ENCODE results near the gene DACH1.

The DACH1 gene

GRCh38 chr13:71869274-71869673 is 2.3 kb upstream of the DACH1 start:
- TF ChIP-seq CTCF (IDR thresholded peaks at IDR 0.05; ENCODE audit: low read depth, low read length), result no peak
- DNase-seq (ENCODE audit: low read depth in 2 of 2), result no peak
- no peak overlapping the region for H3K4me3 ChIP-seq (replicated peaks in 1 of 2; ENCODE audit: low read depth in 2 of 2, low read length in 2 of 2)

- no peak for TF ChIP-seq CTCF (IDR thresholded peaks at IDR 0.05; ENCODE audit: low read depth, low read length)
- peak in 1 of 2 donors; percentile 13 for DNase-seq (ENCODE audit: low read depth in 2 of 2)
- H3K4me3 ChIP-seq (replicated peaks in 1 of 2; ENCODE audit: low read depth in 2 of 2, low read length in 2 of 2), result peak overlapping the region; percentile 50 to 55
Measured at GRCh38 chr13:71866335-71867130, 471 bp downstream of the DACH1 start.

- peak overlapping the region; percentile 38 to 45 for H3K4me3 ChIP-seq (replicated peaks in 1 of 2; ENCODE audit: low read depth in 2 of 2, low read length in 2 of 2)
- no peak for TF ChIP-seq CTCF (IDR thresholded peaks at IDR 0.05; ENCODE audit: low read depth, low read length)
- DNase-seq (ENCODE audit: low read depth in 2 of 2), result peak; percentile 9 to 10
Measured at GRCh38 chr13:71865874-71866334, 1.1 kb downstream of the DACH1 start.

- peak in 1 of 2 donors; percentile 24 for DNase-seq (ENCODE audit: low read depth in 2 of 2)
- peak overlapping the region; percentile 38 to 45 for H3K4me3 ChIP-seq (replicated peaks in 1 of 2; ENCODE audit: low read depth in 2 of 2, low read length in 2 of 2)
- TF ChIP-seq CTCF (IDR thresholded peaks at IDR 0.05; ENCODE audit: low read depth, low read length), result no peak
Measured at GRCh38 chr13:71864986-71865873, 1.8 kb downstream of the DACH1 start.

- TF ChIP-seq CTCF (IDR thresholded peaks at IDR 0.05; ENCODE audit: low read depth, low read length), result no peak
- peak overlapping the region; percentile 36 to 45 for H3K4me3 ChIP-seq (replicated peaks in 1 of 2; ENCODE audit: low read depth in 2 of 2, low read length in 2 of 2)
- DNase-seq (ENCODE audit: low read depth in 2 of 2), result peak; percentile 3 to 14
Measured at GRCh38 chr13:71864094-71864985, 2.7 kb downstream of the DACH1 start.

GRCh38 chr13:71863254-71863865 is 3.6 kb downstream of the DACH1 start:
- no peak for DNase-seq (ENCODE audit: low read depth in 2 of 2)
- no peak overlapping the region for H3K4me3 ChIP-seq (replicated peaks in 1 of 2; ENCODE audit: low read depth in 2 of 2, low read length in 2 of 2)
- TF ChIP-seq CTCF (IDR thresholded peaks at IDR 0.05; ENCODE audit: low read depth, low read length), result no peak
